ENCODE results near the gene RPS27.

GRCh38 chr1:153991151-153991630 lies 629 bp downstream of the RPS27 start:
- TF ChIP-seq POLR2A (IDR thresholded peaks at IDR 0.05) (no peak), CTCF (IDR thresholded peaks at IDR 0.05) (no peak), POLR2AphosphoS5 (IDR thresholded peaks at IDR 0.05) (no peak)

Measured in prostate gland (tissue), 2 donors.